ENCODE results near the gene HMCES. TPM values are rescaled to one million over a fixed set of nuclear protein-coding genes. Genes with fewer than 3 reads are reported as not detected.

The HMCES gene
- total and polyA plus RNA-seq, 2 of the 13 experiments (the other 11 are each of a cell fraction or from before 2014, with no cell fraction given): 16.1 to 37.5 TPM

DNA sequence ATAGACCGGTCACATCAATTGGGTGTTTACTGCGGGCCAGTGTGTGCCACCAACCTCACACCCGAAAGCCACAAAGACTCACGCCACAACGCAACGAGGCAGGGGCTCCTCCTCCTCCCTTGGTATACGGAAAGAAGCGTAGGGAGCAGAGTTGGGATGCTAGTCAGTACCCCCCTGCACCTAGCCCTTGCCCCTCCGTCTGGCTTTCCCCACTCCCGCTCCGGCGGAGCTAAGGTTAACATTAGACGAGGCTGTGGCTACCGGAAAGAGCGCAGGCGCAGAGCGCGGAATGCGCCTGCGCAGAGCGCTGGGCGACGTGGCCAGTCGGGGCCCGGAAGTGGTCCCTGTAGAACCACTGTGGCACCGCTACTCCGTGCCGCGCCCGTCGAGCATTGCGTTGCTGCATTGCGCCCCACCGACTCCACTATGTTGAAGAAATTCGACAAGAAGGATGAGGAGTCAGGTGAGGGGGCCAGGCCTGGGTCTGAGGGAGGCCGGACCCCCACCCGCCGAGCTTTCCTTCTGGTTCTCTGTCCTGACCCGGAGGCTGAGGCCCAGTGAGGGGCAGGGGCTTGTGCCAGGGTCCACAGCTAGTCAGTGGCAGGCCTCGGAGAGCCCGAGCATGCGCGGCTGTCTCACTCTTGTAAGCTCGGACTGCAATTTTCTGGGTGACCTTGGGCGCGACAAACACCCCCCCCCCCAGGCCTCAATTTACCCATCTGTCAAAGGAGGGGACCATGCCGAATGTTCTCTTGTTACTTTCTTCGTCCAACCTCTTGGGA, 29.2 kb upstream of the HMCES start, which contains the start of gene COPG1 (continued):
- TF ChIP-seq ZNF775 (CRISPR knock-in tag; IDR thresholded peaks at IDR 0.05; ENCODE audit: borderline replicate concordance) (no peak), ATF1 (CRISPR knock-in tag; IDR thresholded peaks at IDR 0.05) (0 out of 2 replicates have a peak, but pooled peaks have one; percentile 13), SKI (IDR thresholded peaks at IDR 0.05; ENCODE audit: partially characterized antibody) (no peak), SAP130 (CRISPR knock-in tag; IDR thresholded peaks at IDR 0.05; ENCODE audit: low read depth) (peak; percentile 93), CCDC6 (CRISPR knock-in tag; IDR thresholded peaks at IDR 0.05) (no peak; the same call in none of the 2 replicates), XRCC5 (optimal IDR thresholded peaks at IDR 0.05; ENCODE audit: low read length) (no peak), IKZF1 (IDR thresholded peaks at IDR 0.05) (no peak), SNAI1 (CRISPR knock-in tag; IDR thresholded peaks at IDR 0.05; ENCODE audit: borderline replicate concordance) (peak; percentile 63; the same call in 1 of the 2 replicates), ZNF557 (CRISPR knock-in tag; IDR thresholded peaks at IDR 0.05) (no peak), NFIB (CRISPR knock-in tag; IDR thresholded peaks at IDR 0.05; ENCODE audit: borderline replicate concordance) (no peak)
- TF ChIP-seq, protein P1, sequence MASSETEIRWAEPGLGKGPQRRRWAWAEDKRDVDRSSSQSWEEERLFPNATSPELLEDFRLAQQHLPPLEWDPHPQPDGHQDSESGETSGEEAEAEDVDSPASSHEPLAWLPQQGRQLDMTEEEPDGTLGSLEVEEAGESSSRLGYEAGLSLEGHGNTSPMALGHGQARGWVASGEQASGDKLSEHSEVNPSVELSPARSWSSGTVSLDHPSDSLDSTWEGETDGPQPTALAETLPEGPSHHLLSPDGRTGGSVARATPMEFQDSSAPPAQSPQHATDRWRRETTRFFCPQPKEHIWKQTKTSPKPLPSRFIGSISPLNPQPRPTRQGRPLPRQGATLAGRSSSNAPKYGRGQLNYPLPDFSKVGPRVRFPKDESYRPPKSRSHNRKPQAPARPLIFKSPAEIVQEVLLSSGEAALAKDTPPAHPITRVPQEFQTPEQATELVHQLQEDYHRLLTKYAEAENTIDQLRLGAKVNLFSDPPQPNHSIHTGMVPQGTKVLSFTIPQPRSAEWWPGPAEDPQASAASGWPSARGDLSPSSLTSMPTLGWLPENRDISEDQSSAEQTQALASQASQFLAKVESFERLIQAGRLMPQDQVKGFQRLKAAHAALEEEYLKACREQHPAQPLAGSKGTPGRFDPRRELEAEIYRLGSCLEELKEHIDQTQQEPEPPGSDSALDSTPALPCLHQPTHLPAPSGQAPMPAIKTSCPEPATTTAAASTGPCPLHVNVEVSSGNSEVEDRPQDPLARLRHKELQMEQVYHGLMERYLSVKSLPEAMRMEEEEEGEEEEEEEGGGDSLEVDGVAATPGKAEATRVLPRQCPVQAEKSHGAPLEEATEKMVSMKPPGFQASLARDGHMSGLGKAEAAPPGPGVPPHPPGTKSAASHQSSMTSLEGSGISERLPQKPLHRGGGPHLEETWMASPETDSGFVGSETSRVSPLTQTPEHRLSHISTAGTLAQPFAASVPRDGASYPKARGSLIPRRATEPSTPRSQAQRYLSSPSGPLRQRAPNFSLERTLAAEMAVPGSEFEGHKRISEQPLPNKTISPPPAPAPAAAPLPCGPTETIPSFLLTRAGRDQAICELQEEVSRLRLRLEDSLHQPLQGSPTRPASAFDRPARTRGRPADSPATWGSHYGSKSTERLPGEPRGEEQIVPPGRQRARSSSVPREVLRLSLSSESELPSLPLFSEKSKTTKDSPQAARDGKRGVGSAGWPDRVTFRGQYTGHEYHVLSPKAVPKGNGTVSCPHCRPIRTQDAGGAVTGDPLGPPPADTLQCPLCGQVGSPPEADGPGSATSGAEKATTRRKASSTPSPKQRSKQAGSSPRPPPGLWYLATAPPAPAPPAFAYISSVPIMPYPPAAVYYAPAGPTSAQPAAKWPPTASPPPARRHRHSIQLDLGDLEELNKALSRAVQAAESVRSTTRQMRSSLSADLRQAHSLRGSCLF (CRISPR knock-in tag; IDR thresholded peaks at IDR 0.05; ENCODE audit: borderline replicate concordance): no peak
- TF ChIP-seq, protein P2, sequence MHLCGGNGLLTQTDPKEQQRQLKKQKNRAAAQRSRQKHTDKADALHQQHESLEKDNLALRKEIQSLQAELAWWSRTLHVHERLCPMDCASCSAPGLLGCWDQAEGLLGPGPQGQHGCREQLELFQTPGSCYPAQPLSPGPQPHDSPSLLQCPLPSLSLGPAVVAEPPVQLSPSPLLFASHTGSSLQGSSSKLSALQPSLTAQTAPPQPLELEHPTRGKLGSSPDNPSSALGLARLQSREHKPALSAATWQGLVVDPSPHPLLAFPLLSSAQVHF (CRISPR knock-in tag; IDR thresholded peaks at IDR 0.05): no peak; the same call in 1 of the 2 replicates
- TF ChIP-seq, protein P3, sequence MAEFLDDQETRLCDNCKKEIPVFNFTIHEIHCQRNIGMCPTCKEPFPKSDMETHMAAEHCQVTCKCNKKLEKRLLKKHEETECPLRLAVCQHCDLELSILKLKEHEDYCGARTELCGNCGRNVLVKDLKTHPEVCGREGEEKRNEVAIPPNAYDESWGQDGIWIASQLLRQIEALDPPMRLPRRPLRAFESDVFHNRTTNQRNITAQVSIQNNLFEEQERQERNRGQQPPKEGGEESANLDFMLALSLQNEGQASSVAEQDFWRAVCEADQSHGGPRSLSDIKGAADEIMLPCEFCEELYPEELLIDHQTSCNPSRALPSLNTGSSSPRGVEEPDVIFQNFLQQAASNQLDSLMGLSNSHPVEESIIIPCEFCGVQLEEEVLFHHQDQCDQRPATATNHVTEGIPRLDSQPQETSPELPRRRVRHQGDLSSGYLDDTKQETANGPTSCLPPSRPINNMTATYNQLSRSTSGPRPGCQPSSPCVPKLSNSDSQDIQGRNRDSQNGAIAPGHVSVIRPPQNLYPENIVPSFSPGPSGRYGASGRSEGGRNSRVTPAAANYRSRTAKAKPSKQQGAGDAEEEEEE (CRISPR knock-in tag; IDR thresholded peaks at IDR 0.05; ENCODE audit: borderline replicate concordance): peak; percentile 90
